Erythroblast (primary cell): ENCODE measurements around the gene ATF6.

Experiments used
- GATA1 ChIP-seq: IDR thresholded peaks from 2 replicates; pipeline ENCODE4 v1.6.1; 2011; ENCODE audit warnings: low read depth, mild to moderate bottlenecking, control low read depth, low read length, moderate library complexity
- POLR2A ChIP-seq: IDR thresholded peaks from 2 replicates; pipeline ENCODE4 v1.6.1; 2011; ENCODE audit warnings: mild to moderate bottlenecking, low read length

- TF ChIP-seq POLR2A (no peak), GATA1 (no peak)
Observed at GRCh38 chr1:161843156-161843555, 77.0 kb downstream of the ATF6 start.
